NCI-H1092 (cell line): Measurements from ENCODE around the gene PGM5.
"Not testable (repeated sequence)": the region's sequence is repeated elsewhere in the genome, so short reads cannot be mapped to it uniquely, and the experiment has no call there.

Experiments used
- DNase-seq: peaks from one replicate; lab custom pipeline; 2025; lab: John Stamatoyannopoulos, UW

PGM5 gene

DNA sequence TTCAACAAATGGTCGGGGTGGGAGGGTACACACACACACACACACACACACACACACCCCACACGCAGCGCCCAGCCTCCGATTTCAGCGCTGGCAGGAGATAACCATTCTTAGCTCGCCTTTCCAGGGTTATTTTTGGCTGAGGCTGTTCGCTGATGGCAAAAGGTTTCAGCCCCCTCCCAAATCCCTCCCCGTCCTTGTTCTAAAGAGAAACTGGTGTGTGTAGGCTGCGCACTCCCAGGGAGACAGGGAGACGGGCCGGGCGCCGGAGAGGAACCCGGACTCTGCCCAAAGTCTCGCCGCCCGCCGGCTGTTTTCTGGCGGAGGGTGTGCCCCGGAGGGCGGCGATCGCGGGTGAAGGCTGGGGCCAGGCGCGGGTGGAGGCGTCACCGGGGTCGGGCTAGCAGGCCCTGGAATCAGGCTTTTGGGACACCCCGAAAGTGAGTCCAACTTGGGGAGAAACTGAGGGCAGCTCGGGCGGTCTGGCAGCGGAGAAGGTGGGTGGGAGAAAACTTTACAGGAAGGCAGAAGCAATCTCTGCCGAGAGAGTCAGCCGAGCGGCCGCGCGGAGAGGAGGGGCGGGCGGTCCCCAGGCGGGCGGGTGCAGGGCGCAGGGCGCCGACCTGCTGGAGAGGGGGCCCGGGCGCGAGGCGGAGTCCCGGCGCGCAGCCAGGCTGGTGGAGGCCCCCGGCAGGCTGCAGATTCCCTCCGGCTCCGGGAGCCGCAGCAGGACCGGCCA is at the start of gene PGM5:
Gene PGM5, plus strand, starts transcription at position 232 of the 739 bp plus-strand sequence. CDS start 517 bp downstream, outside the sequence.
- DNase-seq: not testable (repeated sequence)

DNA sequence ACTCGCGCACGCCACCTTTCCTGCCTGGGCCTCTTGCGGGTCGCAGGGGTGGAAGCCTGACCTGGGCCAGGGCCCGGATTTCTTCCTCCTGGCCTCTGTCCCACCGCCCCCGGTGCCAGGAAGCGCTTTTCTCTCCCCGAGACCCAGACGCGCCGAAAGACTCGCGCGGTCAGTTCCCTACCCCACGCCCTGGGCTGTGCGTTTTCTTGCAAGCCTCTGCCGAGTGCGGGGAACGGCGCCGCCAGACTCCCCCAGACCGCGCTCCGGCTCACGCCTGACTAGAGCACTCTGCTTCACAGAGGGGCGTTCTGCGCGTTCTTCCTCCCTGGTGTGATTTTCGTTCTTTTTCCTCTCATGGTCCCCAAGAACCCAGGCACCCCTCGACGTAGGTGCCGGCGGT is 49.3 kb upstream of the PGM5 start:
- not testable (repeated sequence) for DNase-seq

DNA sequence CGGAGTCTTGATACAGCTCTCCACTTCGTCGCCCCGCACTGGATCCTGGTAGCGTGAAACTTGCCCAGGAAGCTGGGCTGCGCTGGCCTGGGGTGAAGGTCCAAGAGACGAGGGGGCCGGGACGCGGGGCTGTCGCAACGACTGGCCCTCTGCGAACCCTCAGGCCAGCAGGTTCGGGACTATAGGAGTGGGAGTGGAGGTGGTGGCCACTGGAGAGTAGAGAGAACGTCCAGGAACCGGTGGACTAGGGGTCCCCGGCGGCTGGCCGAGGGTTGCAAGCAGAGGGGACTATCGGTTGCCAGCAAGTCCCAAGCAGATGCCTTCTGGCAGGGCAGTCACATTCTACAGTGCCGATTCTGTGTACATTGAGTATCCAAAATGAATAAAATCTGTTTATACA is 48.8 kb upstream of the PGM5 start:
- not testable (repeated sequence) for DNase-seq

DNA sequence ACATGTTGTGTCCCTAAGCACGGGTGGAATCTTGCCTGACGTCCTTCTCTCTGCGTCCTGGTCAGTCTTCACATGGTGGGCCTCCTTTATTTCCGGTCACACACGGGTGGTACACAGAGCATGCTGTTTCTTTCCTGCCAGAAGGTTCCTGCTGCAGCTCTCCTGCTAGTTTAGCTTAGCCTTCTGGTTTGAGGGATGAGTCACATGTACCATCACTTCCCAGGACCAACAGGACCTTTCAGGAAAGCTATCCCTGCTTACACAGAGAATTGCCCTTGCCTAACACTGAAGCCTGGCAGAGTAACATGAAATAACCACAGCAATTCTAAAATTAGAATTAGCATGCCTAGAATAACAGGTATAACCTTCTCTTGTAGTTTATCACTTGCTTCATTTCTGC is 45.2 kb upstream of the PGM5 start:
- DNase-seq: not testable (repeated sequence)

DNA sequence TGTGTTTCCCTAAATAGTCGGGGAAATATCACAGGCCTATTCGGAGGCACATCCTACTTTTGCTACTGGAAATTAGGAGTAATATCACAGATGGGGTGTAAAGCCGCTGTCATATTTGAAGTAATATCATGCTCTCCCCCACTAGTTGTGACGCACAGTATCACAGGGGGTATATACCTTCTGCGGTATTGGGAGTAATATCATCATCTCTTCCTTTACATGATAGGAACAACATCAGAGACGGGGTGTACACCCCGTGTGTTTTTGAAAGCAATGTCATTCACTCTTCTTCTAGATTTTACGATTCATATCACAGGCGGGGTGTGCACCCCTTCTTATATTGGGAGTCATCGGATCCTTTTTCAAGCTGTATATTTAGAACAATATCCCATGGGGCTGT is 38.2 kb upstream of the PGM5 start:
- DNase-seq: not testable (repeated sequence)

DNA sequence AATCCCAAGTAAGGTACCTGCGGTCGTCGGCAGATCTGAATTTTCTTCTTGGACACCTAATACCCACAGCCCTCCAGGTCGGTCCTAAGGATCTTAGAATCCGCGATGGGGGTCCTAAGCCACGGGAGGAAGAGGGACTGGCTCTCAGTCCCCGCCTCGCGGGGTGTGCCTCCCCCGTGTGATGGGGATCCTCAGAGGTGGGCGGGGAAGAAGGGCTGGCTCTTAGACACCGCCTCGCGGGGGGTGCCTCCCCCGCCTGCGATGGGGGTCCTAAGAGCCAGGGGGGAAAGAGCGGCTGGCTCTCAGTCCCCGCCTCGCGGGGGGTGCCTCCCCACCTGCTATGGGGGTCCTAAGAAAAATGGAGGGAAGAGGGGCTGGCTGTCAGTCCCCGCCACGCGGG is 32.7 kb upstream of the PGM5 start:
- DNase-seq: not testable (repeated sequence)

DNA sequence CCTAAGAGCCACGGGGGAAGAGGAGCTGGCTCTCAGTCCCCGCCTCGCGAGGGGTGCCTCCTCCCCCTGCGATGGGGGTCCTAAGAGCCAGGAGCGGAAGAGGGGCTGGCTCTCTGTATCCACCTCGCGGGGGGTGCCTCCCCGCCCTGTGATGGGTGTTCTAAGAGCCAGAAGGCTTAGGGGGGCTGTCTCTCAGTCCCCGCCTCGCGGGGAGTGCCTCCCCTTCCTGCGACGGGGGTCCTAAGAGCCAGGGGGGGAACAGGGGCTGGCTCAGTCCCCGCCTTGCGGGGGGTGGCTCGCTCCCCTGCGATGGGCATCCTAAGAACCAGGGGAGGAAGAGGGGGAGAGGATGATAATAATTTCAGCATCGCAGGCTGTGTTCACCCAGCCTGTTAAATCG is 31.9 kb upstream of the PGM5 start:
- not testable (repeated sequence) for DNase-seq

DNA sequence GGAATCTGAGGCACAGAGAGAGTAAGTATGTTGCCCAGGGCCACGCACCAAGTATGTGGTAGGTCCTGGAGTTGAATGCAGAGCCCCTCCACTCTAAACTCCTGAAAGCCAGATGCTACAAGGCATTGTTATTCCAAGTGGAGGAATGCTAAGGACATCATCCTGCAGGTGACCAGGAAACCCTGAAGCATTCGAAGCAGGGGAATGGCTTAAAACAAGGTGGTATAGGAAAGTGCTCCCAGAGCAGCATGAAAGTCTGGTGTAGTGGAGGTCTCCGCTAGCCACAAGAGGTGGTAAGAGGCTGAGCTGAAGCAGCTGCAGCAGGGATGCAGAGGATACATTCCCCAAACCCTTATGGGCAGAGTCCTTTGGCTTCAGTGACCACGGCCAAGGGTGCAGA is 27.3 kb upstream of the PGM5 start:
- DNase-seq: not testable (repeated sequence)

DNA sequence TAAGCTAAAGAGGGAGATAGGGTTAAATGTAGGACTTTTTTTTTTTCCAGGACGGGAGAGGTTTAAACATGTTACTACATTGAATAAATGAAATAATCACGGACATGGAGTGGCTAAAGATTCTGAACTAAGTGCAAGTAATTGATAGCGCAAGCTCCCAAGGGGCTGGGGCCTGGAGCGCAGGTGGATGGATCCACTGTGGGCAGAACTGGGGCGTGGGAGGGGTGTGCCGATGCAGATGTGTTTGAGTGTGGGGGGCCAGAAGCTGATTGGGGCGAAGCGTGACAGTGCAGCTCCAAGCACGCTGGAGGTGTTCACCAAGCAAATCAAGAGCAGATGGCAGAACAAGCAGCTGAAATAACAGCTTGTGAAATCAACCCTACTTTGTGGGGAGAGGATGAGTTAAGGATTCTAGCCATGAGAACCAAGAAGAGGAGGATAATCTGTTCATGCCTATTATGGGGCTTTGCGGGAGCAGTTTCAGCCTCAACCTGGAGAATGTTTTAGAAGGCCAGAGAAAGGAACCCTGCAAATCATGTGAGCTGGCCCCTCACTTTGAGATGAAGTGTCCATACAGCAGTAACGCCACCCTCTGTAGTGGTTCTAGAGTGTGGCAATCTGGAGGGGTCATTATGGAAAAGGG is 25.8 kb upstream of the PGM5 start:
- DNase-seq: not testable (repeated sequence)

DNA sequence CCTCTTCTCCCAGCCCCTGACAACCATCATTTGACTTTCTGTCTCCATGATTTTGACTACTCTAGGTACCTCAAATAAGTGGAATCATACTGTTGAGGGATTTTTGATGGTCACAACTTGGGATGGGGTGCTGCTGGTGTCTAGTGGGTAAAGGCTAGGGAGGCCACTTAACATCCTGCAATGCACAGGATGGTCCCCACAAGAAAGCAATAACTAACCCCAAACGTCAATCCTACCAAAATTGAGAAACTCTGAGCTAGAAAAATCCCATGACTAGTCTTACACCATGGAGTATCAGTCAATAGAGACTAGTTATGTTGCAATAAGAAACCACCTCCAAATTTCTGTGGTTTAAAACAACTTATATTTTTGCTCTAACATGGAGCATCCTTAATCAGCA is 24.3 kb upstream of the PGM5 start:
- DNase-seq: not testable (repeated sequence)

DNA sequence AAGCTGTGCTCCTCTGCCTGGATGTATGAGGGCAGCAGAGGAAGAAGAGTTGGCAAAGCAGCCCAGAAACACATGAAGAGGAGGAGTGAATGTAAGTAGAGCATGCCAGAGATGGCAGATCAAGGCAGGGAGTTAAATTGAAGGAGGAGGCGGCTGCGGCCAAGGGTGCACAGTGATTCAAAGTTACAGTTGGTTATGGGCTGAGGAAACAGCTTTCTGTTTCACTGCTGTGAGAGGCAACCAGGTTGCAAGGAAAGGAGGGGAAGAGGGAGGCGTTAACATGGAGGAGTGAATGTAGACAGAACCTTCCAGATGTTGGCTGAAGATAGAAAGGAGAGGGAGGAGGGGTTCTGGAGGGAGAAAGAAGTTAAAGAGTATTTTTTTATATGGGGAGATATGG is 20.5 kb upstream of the PGM5 start:
- DNase-seq: not testable (repeated sequence)

DNA sequence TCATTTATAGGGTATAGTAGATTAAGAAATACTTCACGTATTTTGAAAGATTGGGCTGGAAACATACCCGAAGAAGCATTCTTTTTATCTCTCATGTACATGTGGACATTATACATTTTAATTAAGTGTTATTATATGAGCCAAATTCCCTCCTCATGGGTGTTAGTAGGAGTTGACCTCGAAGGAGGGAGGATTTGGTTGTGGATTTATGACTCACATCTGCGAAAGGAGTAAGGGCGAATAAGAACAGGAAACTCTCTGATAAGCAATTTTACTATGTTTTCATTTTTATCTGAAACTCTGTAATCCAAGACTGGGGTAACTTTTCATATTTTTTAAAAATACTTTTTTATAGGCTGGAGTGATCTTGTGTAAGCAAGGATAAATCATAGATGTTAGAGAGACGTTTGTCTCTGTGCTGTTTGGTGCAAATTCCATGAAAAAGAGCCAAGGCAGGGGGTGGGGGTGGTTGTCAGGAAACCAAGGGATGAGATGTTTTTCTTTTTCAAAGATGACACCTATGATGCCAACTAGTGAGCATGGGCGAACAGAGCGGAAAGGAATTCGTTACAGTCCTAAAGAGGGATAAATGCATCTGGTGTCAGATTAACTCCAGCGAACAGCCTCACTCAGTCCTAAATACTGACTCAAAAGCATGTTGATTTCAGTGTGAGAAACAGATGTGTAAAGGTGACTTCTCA is 19.6 kb upstream of the PGM5 start:
- not testable (repeated sequence) for DNase-seq

DNA sequence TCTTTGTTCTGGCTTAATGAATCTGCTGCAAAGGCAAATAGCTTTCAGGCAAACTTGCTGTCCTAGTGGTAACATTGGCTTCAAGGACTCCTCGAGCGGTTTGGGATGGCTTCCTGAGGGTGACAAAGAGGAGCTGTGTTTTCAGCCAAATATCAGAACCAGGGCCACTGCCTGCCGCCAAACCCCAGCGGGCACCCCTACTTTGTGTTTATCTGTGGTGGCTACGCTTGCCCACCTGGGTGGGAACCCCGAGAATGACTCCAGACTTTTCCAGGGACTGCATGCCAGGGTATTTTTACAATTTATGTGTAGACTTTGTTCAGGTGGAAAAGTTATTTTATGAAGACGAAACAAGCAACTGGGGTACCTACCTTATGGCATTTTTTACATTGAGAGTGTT is 18.4 kb upstream of the PGM5 start:
- DNase-seq: not testable (repeated sequence)

DNA sequence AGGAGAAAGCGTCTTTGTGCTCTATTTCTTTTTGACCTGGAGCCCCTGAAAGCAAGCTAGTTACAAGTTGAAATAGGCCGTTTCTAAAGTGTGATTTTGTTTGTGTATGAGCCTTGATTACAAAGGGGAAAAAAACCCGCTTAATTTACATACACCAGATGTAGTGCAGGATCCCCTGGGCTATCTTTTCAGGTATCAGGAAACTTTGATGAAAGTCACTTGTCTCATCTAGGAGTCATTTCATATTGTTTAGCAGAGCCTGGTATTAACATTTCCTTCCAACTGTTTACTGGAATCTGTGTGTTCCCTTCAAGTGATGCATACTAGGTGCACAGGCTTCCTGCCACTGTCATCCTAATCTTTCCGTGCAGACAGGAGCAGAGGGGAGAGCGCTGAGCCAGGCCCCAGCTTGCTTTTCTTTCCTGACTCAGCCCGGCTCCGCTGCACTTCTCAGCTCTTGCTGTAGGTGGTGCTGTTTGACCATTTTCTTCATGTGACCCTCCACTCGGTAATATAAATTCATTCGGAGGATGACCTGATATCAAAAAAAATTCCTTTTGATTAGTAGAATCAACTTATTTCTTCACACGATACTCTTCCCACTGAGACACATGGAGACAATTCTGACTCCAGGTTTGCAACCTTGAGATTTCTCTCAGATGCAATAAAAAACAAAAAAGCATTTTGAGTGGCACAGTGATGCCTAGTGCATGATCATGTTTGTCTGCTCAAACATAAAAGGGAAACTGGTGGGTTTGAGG is 14.0 kb upstream of the PGM5 start:
- DNase-seq: not testable (repeated sequence)

DNA sequence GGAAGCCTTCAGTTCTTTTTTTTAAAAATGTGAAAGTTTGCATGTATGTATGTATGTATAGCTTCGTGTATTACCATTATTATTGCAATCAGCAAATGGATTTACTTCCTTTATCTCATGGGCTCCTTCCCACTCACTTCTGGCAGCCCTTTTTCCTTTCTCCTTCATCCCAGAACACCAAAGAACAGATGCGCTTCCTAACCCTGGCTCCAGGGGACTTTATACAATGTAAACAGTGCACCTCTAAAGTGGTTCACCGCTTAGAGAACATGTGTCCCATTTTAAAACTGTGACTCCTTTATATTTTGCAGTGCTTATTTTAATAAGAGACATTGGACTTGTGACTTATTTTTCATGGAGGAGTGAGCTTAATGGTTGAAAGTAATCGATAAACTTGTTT is 13.2 kb upstream of the PGM5 start:
- not testable (repeated sequence) for DNase-seq

DNA sequence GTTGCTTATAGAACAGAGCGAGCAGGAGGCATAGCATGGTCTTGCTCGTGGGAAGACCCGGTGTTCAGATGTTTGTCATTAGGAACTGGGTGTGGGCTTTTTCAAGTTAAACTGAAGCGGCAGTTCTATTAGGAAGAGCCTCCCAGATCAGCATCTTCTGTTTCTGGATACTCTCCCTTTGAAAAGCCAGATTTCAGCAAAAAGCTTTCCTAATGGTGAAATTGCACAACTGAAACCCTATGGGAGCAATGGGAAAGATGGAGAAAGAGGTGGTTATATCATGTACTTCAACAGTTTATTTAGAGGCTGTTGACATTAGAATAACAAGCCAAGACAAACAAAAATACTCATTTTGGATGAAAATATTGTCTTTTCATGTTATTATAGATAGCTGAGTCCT is 12.4 kb upstream of the PGM5 start:
- DNase-seq: not testable (repeated sequence)

DNA sequence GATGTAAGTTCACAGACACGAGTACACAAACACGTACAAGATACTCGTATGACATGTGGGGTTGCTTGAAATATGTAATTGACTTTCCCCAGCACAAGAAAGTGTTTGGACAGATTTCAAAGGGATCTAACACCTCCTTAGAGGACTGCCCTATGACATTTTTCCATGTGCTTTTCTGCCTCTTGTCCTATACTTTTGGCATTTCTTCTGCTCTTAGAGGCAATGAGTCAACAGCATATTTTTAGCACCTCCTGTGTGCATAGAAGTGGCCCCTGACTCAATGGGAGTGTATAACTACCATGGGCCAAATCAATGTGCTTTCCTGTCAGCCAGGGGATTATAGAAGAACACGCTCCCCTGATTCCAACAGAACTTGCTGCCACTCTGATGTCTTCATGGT is 4.7 kb upstream of the PGM5 start:
- DNase-seq: not testable (repeated sequence)

DNA sequence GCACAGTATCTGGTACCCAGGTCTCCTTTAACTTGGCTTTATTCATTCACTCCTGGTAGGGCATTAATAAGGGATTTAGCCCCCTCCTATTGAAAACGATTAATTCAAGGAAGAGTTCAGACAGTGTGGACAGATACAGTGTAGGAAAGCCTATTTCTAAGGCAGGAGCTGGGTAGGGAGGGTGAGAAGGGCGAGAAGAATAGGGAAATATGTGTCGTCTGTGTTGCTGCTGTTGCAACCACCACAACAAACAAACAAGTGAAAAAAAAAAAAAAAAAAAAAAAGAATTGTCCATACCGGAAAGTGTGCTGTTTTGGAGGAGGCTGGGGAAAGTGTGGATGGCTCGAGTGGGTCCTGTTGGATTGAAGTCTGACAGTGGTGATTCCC is 425 bp upstream of the PGM5 start:
- DNase-seq: not testable (repeated sequence)

DNA sequence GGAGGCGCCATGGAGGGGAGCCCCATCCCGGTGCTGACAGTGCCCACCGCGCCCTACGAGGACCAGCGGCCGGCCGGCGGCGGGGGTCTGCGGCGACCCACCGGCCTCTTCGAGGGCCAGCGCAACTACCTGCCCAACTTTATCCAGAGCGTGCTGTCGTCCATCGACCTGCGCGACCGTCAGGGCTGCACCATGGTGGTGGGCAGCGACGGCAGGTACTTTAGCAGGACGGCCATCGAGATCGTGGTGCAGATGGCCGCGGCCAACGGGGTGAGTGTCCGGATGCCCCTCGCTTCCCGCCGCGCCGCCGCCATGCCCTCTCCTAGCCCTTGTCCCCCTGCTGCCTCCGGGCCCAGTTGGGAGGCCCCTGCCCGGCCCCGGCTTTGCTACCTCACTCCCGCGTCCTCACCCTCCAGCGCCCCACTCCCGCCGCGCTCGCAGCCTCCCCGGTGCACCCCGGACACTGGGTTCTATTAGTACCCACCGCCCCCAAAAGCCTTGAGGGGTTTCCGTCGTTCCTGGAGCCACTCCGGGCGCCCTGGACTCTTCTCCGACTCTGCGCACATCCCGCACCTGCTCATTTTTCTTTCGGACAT is 806 bp downstream of the PGM5 start:
- not testable (repeated sequence) for DNase-seq

DNA sequence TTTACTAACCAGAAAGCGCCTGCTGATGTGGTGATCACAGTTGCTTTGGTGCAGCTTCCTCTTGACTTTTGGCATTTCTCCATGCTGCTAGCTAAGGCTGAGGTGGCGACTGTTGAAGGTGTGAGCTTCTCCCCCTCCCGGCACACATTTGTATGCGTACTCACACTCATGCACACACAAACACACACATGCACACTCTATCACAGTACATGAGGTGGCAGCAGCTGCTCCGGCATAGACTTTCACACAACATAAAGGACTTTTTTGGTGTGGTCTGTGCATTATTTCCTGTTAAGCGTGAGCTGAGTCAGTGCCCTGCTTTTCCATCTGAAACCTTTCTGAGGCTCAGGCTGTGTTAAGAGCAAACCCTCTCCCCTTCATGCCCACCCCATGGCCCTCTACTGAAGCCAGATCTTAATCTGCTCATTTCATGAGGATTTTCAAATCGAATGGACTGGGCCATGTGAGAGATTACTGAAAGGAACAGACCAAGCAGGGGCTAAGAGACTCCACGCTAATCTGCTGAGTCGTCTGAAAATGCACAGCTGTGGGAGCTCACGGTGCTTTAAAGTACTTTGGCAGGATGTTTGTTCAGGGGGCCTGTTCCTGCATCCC is 10.6 kb downstream of the PGM5 start:
- DNase-seq: not testable (repeated sequence)

DNA sequence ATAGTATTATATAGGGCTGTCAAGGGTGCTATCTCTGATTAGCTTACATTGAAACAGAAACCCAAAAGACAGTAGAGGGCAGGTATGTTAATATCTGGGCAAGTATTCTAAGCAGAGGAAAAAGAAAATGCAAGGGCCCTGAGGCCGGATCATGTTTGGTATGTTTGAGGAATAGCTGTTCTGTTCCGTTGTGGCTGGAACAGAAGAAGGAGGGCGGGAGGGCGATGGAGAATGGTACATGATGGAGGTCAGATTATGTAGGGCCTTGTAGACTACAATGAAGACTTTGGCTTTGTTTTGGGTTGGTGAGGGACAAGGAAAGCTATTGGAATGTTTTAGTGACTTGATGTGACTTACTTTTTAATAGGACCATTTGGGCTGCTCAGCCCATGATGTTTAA is 19.4 kb downstream of the PGM5 start:
- DNase-seq: not testable (repeated sequence)
